Lower lobe of right lung (tissue), 2 donors: ENCODE measurements around the gene SPNS2. TPM values are rescaled to one million over a fixed set of nuclear protein-coding genes. Genes with fewer than 3 reads are reported as not detected.

Experiments used
- ATAC-seq, 2 donors: fragments of 200-7000 bp; cut with Tn5 transposase; one replicate each; pipeline ENCODE4 v1.9.1; 2020 to 2022; ENCODE audit warnings: mild to moderate bottlenecking in 2 of 2, moderate library complexity in 2 of 2
- DNase-seq: peaks from one replicate; pipeline ENCODE4 v3.0.0-alpha.2; 2020
- H3K27ac ChIP-seq: fragments of 200-600 bp; one replicate; pipeline ENCODE4 v1.8.0; 2022
- H3K27me3 ChIP-seq: fragments of 200-600 bp; one replicate; pipeline ENCODE4 v1.8.0; 2022; ENCODE audit warnings: low read depth
- H3K36me3 ChIP-seq: fragments of 200-600 bp; one replicate; pipeline ENCODE4 v1.8.0; 2022; ENCODE audit warnings: mild to moderate bottlenecking
- H3K4me1 ChIP-seq: fragments of 200-600 bp; one replicate; pipeline ENCODE4 v1.8.0; 2022
- H3K4me3 ChIP-seq: fragments of 200-600 bp; one replicate; pipeline ENCODE4 v1.8.0; 2022; ENCODE audit warnings: mild to moderate bottlenecking
- H3K9me3 ChIP-seq: fragments of 200-600 bp; one replicate; pipeline ENCODE4 v1.8.0; 2022
- intact Hi-C: fragments of 100-400 bp; cut with DNase I; formaldehyde crosslinking; loops from one replicate; pipeline ENCODE4 v1.11.0; 2022
- total RNA-seq: library from RNA; stranded (reverse); fragmentation: NEBNext Ultra II Directional; extraction: Animal tissue kit (Norgen Biotek cat#: 25700); gene quantifications from one replicate; pipeline ENCODE4 v1.2.1, GENCODE V29; 2021
- TF ChIP-seq, protein P1 (sequence below): fragments of 200-600 bp; IDR thresholded peaks from one replicate; pipeline ENCODE4 v1.8.0; 2022; ENCODE audit warnings: antibody characterized with exemption, mild to moderate bottlenecking
- donor health status: DM: no; HTN: yes; CAD: no; lungs with severe emphysema.

The SPNS2 gene
- total RNA-seq, 1 donor from 2014 or later = 42.0 TPM

DNA sequence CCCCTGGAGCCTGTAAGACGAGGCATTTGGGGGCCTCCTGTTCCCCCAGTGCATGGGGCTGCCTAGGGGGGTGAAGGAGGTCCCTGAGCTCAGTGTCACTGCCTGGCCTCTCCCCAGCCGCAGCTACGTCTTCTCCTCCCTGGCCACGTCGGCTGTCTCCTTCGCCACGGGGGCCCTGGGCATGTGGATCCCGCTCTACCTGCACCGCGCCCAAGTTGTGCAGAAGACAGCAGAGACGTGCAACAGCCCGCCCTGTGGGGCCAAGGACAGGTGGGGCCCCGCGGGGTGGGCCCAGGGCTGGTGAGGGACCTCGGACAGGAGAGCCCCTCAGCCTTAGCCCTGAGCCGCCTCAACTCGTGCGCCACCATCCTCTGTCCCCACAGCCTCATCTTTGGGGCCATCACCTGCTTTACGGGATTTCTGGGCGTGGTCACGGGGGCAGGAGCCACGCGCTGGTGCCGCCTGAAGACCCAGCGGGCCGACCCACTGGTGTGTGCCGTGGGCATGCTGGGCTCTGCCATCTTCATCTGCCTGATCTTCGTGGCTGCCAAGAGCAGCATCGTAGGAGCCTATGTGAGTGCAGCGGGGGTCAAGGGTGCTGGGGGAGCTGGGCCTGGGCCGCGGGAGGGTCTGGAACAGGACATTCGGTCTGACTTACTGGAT is 34.3 kb downstream of the SPNS2 start:
- no peak for ATAC-seq
- TF ChIP-seq, protein P1, sequence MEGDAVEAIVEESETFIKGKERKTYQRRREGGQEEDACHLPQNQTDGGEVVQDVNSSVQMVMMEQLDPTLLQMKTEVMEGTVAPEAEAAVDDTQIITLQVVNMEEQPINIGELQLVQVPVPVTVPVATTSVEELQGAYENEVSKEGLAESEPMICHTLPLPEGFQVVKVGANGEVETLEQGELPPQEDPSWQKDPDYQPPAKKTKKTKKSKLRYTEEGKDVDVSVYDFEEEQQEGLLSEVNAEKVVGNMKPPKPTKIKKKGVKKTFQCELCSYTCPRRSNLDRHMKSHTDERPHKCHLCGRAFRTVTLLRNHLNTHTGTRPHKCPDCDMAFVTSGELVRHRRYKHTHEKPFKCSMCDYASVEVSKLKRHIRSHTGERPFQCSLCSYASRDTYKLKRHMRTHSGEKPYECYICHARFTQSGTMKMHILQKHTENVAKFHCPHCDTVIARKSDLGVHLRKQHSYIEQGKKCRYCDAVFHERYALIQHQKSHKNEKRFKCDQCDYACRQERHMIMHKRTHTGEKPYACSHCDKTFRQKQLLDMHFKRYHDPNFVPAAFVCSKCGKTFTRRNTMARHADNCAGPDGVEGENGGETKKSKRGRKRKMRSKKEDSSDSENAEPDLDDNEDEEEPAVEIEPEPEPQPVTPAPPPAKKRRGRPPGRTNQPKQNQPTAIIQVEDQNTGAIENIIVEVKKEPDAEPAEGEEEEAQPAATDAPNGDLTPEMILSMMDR = no peak
- Histone ChIP-seq H3K36me3 (peaks cover 19% of the 10 kb centered on the region), H3K9me3 (no peaks in the 10 kb centered on the region), H3K27ac (peak overlapping the region; percentile 77), H3K27me3 (no peaks in the 10 kb centered on the region), H3K4me1 (peaks cover 82% of the 10 kb centered on the region), H3K4me3 (no peak overlapping the region)
- DNase-seq = no peak
- intact Hi-C loops = no loop called here

DNA sequence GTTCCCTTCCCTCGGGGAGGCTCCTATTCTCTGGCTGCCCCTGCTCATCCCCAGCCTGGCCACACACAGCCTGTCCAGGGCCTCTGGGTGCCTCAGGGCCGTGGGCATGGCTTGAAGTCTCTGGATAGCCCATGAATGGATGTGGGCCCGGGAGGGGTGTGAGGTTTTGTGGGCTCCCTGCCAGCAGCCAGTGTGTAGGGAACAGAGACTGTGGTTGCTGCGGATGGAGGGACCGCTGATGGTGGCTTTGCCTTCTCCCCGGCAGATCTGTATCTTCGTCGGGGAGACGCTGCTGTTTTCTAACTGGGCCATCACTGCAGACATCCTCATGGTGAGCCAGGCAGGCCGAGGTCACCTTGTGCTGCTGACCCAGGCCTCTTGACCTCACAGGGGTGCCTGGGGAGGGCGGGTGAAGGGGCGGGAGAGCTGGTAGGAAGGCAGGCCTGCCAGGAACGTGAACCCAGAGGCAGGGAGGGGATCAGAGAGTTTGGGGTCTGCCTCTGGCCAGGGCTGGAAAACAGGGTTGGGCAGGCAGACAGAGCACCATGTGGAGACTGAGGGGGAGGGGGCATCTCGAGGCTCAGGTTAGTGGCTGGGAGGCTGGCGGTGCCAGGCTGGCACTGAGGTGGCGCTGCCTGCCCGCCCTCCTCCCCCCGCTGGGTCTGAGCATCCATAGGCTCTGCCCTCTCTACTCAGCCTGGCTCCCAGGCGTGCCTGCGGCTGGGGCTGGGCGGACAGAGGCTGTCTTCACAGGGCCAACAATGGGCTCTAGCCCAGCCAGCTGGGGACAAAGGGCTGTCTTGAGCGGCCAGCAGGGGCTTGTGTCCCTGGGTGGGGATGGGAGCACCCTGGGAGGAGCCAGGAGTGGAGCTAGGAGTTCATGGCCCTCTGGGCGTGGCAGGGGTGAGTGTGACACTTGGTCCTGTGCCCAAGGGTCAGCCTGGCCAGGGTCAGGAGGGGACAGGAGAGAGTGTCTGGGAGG is 35.1 kb downstream of the SPNS2 start:
- no peak for DNase-seq
- ATAC-seq = peak; percentile 10 to 15
- Histone ChIP-seq H3K4me3 (no peak overlapping the region), H3K9me3 (no peaks in the 10 kb centered on the region), H3K27ac (peak overlapping the region; percentile 77), H3K27me3 (no peaks in the 10 kb centered on the region), H3K4me1 (peaks cover 90% of the 10 kb centered on the region), H3K36me3 (peaks cover 27% of the 10 kb centered on the region)
- TF ChIP-seq, protein P1 = peak; percentile 21
- intact Hi-C loops = no loop called here

DNA sequence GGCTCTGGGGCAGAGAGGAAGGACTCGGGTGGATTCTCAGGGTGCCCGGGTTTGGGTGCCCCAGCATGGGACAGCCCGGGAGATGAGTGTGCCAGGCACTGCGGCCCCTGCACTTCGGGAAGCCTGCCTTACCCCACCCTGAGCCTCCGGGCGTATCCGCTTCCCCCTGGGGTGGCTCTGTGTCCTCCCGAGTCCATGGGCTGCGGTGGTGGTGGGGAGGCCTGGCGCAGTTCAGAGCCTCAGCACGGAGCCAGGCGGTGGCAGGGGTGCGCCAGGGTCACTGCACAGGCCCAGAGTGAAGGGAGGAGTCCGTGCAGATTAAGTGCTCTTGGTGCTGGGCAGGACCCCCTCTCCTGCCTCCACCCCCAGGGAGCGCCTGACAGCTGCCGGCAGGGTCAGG is 35.8 kb downstream of the SPNS2 start:
- TF ChIP-seq, protein P1 = no peak
- H3K36me3 ChIP-seq = peaks cover 34% of the 10 kb centered on the region
- peak overlapping the region; percentile 77 for H3K27ac ChIP-seq
- H3K4me1 ChIP-seq = peaks cover 89% of the 10 kb centered on the region
- DNase-seq (no peak), ATAC-seq (no peak)
- H3K27me3 ChIP-seq = no peaks in the 10 kb centered on the region
- no peaks in the 10 kb centered on the region for H3K9me3 ChIP-seq
- H3K4me3 ChIP-seq = no peak overlapping the region
- intact Hi-C loops = no loop called here

DNA sequence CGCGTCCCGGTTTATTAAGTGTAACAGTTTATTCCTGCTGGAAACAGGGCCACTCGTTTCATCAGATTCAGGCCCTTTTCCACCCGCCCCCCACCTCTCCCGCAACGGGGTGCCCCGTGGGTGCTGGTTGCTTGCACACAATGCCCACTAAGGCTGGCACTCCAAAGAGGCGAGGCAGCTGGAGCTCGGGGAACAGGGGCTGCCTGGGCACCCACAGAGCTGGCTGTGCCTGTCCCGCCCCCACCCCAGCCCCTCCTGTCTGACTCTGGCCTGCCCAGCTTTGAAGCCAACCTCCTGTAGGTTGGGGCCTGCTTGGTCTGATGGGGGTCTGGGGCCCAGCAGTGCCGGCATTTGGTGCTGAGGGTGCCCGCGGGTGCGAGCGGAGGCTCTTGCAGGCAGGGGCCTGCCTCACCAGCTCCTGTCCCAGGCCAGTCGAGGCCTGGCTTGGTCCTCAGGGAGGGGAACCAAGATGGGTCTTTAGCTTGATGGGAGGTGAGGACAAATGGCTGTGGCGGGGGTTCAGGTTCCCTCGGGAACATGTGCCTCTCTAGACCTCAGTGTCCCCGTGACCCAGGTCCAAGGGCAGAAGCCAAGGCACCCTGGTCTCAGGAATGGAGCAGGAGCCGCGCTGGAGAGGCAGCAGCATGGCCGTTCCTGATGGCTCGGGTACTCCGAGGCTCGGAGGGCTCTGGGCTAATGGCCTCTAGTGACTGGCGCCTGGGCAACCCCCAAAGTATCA is 36.4 kb downstream of the SPNS2 start:
- Histone ChIP-seq H3K4me3 (no peak overlapping the region), H3K9me3 (no peaks in the 10 kb centered on the region), H3K27me3 (no peaks in the 10 kb centered on the region), H3K36me3 (peaks cover 40% of the 10 kb centered on the region), H3K4me1 (peaks cover 83% of the 10 kb centered on the region), H3K27ac (peak overlapping the region; percentile 77)
- TF ChIP-seq, protein P1 = no peak
- ATAC-seq = no peak
- DNase-seq = no peak
- intact Hi-C loops = no loop called here

DNA sequence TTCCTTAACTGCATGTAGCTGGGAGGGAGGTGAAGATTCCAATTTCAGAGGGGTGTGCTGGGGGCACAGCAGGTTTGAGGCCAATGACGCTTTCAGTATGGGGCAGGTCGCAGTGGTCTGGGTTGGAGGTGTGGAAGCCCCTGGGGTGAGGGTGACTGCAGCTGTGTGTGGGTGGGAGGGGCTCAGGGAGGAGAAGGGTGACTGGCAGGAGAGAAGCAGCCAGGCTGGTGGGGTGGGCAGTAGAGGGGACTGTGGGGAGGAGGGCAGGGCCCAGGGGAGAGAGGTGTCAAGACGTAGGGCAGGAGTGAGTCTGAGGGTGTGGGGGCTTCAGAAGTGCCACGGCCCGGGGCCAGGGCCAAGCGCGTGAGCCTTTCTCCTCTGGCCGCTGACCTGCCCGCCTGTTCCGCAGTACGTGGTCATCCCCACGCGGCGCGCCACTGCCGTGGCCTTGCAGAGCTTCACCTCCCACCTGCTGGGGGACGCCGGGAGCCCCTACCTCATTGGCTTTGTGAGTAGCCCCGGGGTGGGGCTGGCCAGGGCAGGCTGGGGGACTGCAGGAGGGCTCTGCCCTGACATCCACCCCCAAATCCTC is 37.1 kb downstream of the SPNS2 start:
- Histone ChIP-seq H3K4me1 (peaks cover 83% of the 10 kb centered on the region), H3K4me3 (no peak overlapping the region), H3K27me3 (no peaks in the 10 kb centered on the region), H3K9me3 (no peaks in the 10 kb centered on the region), H3K36me3 (peaks cover 47% of the 10 kb centered on the region), H3K27ac (peak overlapping the region; percentile 77)
- no peak for ATAC-seq
- no peak for DNase-seq
- TF ChIP-seq, protein P1 = no peak
- intact Hi-C loops = no loop called here
